ENCODE data around the gene SBF2.

The SBF2 gene

GRCh38 chr11:9773524-9773923 is 520.5 kb downstream of the SBF2 start:
- no peak for DNase-seq (ENCODE audit: low read depth)

GRCh38 chr11:9772218-9772617 is 521.8 kb downstream of the SBF2 start:
- no peak for DNase-seq (ENCODE audit: low read depth)

GRCh38 chr11:9771071-9771511 is 522.9 kb downstream of the SBF2 start:
- DNase-seq (ENCODE audit: low read depth): no peak

GRCh38 chr11:9769621-9770020 is 524.4 kb downstream of the SBF2 start:
- DNase-seq (ENCODE audit: low read depth): no peak

- peak; percentile 95 for DNase-seq (ENCODE audit: low read depth)
Observed at GRCh38 chr11:9765320-9766101, 528.5 kb downstream of the SBF2 start.

DNA sequence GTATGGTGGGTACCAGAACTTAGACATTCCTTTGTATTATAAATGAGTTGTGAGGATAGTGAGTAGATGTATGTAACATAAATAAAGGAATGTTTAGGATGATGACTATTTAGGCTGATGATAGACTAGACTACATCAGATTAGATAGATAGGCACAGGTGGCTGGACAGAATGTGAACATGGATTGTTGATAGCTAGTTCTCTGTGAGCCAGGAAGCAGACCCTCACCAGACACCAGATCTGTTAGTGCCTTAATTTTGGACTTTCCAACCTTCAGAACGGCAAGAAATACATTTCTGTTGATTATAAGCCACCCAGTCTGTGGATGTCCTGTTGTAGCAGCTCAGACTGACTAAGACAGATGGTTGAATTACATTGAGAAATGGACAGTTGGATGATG is 530.7 kb downstream of the SBF2 start:
- DNase-seq (ENCODE audit: low read depth): no peak

DNA sequence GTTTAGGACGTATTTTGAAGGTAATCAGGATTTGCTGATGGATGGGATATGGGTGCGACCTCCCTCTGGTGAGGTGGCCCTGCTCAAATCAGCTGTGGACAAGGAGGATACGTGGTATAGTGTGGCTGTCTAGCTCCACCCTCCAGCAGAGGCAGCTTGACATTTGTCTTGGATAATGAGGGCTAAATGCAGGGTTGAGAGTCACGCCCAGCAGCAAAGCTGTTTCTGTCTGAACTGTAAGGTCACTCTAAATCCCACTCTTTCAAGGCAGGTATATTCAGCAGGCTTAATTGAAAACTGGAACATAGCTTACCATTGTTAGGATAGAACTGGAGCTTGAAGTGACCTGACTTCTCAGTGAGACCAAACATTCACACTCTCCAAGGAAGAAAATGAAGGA is 531.5 kb downstream of the SBF2 start:
- DNase-seq (ENCODE audit: low read depth): no peak

- DNase-seq (ENCODE audit: low read depth): no peak
Observed at GRCh38 chr11:9761441-9761945, 532.5 kb downstream of the SBF2 start.

DNA sequence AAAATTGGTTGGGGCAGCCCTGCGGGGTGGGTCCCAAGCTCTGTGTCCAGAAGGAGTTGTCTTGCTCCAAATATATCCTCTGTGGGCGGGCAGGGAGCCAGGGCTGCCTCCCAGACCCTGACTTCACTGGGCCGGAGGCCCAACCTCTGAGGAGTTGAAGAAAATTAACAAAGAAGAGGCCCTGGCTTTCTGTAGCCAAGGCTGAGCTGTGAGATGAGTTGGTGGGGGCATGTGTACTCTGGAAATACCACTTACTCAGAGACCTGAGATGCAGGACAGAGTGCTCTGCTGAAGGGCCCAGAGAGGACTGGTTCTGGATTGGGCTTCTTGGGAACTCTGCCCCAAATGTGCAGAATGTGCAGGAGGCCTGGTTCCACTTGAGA is 533.8 kb downstream of the SBF2 start:
- no peak for DNase-seq (ENCODE audit: low read depth)

DNA sequence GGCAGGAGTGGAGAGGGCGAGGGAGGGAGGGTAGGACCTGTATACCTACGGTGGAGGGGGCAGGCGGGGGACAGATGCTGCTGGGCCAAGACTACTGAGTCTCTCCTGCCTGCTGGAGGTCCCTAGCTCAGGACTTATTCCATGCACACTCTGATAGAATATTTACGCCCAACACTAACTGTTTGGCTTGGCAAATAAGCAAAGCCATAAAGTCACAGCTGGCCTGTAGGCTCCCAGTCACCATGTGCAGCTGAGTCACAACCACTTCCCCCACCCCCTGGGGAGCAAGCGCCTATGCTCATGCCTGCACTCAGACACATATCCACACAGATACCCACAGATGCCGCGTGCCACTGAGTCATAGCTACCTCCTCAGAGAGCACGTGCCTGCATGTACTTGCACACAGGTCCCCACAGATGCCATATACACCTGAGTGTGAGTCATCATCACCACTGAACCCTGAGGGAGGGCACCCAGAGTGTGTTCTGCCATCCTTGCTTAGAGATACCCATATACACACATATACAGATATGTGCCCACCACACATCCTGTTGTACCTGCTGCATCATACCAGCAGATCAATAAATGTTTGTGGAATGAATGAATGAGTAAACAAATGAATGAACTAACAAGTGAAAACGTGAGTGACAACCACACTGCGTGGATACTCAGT is 534.4 kb downstream of the SBF2 start:
- DNase-seq (ENCODE audit: low read depth): peak; percentile 99

DNA sequence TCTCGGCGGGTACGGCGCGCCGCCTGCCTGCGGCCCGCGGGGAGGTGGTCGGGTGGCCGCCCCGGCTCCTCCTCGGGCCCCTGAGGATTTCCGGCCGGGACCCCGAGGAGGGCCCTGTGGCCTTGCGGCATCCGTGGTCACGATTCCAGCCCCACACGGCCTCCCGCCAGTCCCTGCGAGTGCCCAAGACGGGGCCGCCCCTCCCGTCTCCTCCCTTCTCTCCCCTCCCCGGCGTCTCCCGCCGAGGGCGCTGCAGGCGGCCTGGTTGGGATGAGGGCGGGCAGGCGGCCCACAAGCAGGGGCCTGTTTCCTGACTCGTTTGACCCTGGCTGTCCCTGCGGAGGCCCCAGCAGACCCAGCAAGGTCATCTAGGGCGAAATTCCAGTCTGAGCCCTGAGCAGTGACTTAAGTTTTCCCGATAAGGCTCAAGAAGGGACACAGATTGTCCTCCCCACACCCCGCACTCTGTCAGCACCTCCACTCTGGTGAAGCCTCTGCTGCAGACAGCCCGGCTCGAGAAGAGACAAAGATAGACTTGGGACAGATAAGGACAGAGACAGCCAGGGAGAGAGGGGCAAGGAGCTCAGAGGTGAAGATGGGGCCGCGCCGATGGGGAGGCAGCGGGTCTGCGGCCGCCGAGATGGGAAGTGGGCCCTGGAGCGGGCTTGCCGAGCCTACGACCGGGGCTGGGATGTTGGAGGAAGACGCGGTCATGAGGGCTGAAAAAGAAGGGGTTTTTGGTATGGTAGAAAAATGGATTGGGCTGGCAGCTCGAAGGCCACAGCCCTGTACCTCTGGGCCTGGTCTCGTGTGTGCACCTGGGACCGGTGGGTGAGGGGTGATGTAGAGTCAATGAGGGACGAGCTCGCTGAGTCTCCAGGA is 535.1 kb downstream of the SBF2 start:
- DNase-seq (ENCODE audit: low read depth): no peak

DNA sequence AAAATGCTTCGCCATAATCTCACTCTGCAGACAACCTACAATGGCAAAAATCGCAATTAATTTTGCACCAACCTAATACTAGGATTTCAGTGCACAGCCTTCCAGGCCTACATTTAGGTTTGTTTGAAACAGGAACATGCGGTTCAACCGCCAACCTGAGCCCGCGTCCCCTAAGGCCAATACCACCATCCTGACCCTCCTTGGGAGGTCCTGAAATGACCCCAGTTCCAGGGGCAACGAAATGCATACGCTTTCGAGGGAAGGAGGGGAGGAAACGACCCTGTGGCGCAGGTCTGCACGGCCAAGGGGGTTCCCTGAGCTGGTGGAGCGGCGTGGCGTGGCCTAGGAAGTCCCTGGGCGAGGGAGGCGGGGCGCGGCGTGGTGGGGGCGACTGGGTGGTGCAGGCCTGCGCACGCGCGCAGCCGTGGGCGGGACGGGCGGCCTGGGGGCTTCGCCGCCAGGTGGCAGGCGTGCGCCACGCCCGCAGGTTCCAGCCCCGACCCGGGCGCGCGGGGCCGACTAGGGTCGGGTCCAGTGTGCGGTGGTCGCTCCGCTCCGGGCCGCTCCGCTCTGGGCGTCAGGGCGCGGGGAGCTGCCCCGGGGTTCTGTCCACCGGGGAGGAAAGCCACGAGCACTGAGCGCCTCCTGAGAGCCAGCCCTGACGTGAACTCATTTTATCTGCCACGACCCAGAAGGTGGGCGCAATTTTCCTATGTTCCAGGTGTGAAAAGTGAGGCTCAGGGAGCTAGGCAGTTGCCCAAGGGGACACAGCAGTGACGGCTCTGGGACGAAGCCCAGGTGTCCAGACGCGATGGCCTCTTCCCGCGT is 536.0 kb downstream of the SBF2 start:
- no peak for DNase-seq (ENCODE audit: low read depth)

DNA sequence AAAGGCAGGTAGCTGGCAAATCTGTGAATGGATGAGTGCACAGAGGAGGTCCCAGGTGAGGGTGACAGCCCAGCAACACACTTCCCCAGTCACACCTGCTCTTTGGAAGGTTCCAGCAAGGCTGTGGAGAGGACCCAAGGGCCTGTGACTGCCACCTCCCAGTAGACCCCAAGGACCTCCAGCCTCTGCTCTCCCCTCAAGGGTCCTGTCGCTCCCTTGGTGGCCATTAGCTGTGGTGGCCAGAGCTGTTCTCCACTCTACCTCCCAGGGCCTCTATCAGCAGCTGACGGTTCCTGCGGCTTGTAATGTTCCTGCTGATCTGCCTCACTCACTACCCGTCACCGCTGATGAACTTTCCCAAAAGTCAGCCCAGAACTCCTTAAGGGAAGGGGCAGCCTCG is 537.1 kb downstream of the SBF2 start:
- no peak for DNase-seq (ENCODE audit: low read depth)

GRCh38 chr11:9756461-9756860 is 537.6 kb downstream of the SBF2 start:
- DNase-seq (ENCODE audit: low read depth): no peak

DNA sequence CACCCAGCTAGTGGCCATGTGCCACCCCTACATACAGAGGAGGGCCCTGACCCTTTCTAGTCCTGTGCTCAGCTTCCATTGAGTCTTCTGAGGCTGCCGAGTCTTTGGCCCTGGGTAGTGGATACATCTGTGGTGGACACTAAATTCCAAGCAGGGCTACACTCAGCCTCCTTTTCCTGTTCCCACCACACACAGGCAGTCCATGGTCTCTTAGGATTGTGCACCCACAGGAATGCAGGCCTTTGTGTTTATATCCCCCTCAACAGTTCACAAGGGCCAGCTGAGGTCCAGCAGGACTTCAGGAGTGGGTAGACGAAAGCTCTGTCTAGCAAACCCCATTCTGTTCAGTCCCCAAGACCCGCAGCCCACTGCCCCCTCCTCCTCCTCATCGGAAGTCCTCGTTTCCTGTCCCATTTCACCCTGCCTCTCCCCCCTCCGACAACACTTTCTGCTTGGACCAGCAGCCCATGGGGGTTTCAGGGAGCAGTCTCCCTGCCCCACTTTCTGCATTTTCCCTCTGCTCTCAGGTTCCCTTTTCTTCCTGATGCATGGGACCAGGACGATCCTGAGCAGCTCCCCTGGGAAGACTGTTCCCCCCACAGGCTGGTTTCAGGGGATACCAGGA is 538.3 kb downstream of the SBF2 start:
- no peak for DNase-seq (ENCODE audit: low read depth)

GRCh38 chr11:9754010-9754471 is 540.0 kb downstream of the SBF2 start:
- DNase-seq (ENCODE audit: low read depth): no peak

- no peak for DNase-seq (ENCODE audit: low read depth)
Observed at GRCh38 chr11:9753021-9753420, 541.0 kb downstream of the SBF2 start.

DNA sequence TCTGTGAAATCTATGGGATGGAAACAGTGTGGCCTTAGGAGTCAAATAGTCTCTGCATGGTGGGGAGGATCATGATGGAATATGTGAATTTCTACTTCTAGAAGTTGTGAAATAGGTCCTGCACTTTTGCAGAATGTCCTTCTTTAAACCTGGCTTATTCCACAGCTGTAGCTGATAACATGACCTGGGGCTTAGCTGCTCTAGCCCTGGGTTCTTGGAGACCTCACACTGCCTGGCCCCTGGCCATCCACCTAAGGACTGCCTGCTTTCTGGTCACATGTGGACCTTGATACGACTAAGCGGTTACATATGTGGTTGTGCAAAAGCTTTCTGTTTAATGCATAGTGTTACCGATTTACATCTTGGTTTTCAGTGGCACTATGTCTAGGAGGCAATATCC is 541.9 kb downstream of the SBF2 start:
- no peak for DNase-seq (ENCODE audit: low read depth)

DNA sequence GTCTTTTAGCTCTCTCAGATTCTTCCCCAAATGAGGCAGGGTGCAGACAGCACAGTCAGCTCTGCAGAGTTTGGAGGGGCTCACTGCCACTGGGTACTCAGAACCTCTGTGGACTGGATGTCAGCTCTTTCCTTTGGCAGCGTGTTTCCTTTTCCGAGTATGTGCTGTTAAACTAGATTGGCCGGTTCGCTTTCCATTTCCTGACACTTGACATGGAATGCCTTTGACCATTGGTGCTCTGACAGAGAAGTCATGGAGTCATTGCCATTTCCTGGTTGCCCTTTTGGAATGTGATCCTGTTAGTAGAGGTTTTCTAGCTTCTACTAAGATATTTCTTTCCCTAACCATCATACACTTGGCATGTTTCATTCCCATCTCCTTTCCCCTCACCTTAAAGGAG is 543.5 kb downstream of the SBF2 start:
- no peak for DNase-seq (ENCODE audit: low read depth)

GRCh38 chr11:9748361-9748970 is 545.6 kb downstream of the SBF2 start:
- DNase-seq (ENCODE audit: low read depth): no peak

DNA sequence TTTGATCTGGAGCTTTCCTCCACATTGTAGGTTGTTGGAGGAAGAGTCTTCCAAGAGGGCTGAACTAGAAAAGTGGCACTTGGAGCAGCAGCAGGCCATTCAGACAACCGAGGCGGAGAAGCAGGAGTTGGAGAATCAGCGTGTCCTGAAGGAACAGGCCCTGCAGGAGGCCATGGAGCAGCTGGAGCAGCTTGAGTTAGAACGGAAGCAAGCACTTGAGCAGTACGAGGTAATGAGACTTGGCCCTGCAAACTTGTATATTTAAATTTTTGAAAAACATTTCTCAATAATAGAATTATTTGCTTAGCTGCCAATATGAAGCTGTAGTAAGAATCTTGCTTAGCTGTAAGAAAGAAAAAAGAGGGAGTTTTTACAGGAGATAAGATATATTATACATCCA is 546.2 kb downstream of the SBF2 start:
- no peak for DNase-seq (ENCODE audit: low read depth)
